ENCODE data around the gene SENP2.

GRCh38 chr3:185582236-185582635, 3.9 kb upstream of the SENP2 start:
- no peak for TF ChIP-seq EZH2 (IDR thresholded peaks at IDR 0.05; ENCODE audit: insufficient read depth, poor library complexity, severe bottlenecking)
- no peak for TF ChIP-seq EZH2phosphoT487 (IDR thresholded peaks at IDR 0.05; ENCODE audit: insufficient read depth, low read depth)
